ENCODE results near the gene PEX11G. TPM values are rescaled to one million over a fixed set of nuclear protein-coding genes. Genes with fewer than 3 reads are reported as not detected.
A peak's percentile ranks its signal among the peaks of the same experiment; 100 is the strongest.

The PEX11G gene
- total and polyA plus RNA-seq, 9 of the 15 experiments (the other 6 are each of a cell fraction or from before 2014, with no cell fraction given), result 0.07 to 3.2 (median 0.70) TPM; not detected in 1

DNA sequence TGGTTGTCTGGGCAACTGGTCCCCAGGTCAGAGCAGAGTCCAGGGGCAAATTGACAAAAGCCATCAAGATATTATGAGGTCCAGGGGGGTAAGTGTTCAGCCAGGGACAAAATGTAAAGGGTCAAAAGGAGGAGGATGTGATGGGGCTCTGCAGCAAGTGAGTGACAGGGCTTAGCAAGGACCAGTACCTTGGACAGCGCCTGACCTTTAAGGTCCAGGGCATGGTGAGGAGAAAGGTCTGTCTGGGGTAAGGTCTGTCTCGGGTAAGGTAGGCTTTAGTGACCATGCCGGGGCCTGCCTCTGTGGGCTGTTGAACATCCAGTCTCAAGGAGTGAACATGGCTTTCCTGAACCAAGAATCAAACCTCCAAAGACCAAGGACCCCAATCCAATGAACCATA, 20.8 kb upstream of the PEX11G start (continued):
- TF ChIP-seq RREB1 (CRISPR knock-in tag; IDR thresholded peaks at IDR 0.05) (0 out of 2 replicates have a peak, but pooled peaks have one; percentile 48), CSDE1 (IDR thresholded peaks at IDR 0.05) (no peak), MAZ (CRISPR knock-in tag; conservative IDR thresholded peaks at IDR 0.05 in 1 of 2, IDR thresholded peaks at IDR 0.05 in 1 of 2) (peak in 1 of 2 experiments; percentile 39; a peak in 1 of 4 replicates), RCOR1 (IDR thresholded peaks at IDR 0.05; ENCODE audit: borderline replicate concordance in 1 of 2, low read depth in 2 of 2, low read length in 2 of 2) (peak in 1 of 2 experiments; percentile 53; a peak in 1 of 4 replicates), MCM7 (IDR thresholded peaks at IDR 0.05) (no peak), NR2C2 (CRISPR knock-in tag; IDR thresholded peaks at IDR 0.05) (peak; percentile 31; the same call in 1 of the 2 replicates), NR2C2 (tag; IDR thresholded peaks at IDR 0.05) (no peak), ZC3H8 (IDR thresholded peaks at IDR 0.05) (no peak), ETV6 (IDR thresholded peaks at IDR 0.05; ENCODE audit: borderline replicate concordance in 1 of 2, low read depth in 2 of 2, low read length in 1 of 2) (no peak), ETV6 (CRISPR knock-in tag; IDR thresholded peaks at IDR 0.05; ENCODE audit: borderline replicate concordance) (peak; percentile 73; the same call in 1 of the 2 replicates), MIER1 (IDR thresholded peaks at IDR 0.05; ENCODE audit: low read depth) (peak; percentile 97), NCOA1 (IDR thresholded peaks at IDR 0.05; ENCODE audit: low read depth) (peak; percentile 60), CTBP1 (IDR thresholded peaks at IDR 0.05; ENCODE audit: borderline replicate concordance) (0 out of 2 replicates have a peak, but pooled peaks have one; percentile 22), ZNF766 (CRISPR knock-in tag; conservative IDR thresholded peaks at IDR 0.05) (peak; percentile 59; the same call in 1 of the 2 replicates), ILK (tag; IDR thresholded peaks at IDR 0.05; ENCODE audit: borderline replicate concordance, low read depth) (no peak), PRMT5 (CRISPR knock-in tag; IDR thresholded peaks at IDR 0.05) (peak; percentile 94), DMBX1 (CRISPR knock-in tag; IDR thresholded peaks at IDR 0.05; ENCODE audit: borderline replicate concordance) (peak; percentile 60; the same call in 1 of the 2 replicates), HDAC2 (IDR thresholded peaks at IDR 0.05) (0 out of 2 replicates have a peak, but pooled peaks have one; percentile 50)
- TF ChIP-seq, protein P1, sequence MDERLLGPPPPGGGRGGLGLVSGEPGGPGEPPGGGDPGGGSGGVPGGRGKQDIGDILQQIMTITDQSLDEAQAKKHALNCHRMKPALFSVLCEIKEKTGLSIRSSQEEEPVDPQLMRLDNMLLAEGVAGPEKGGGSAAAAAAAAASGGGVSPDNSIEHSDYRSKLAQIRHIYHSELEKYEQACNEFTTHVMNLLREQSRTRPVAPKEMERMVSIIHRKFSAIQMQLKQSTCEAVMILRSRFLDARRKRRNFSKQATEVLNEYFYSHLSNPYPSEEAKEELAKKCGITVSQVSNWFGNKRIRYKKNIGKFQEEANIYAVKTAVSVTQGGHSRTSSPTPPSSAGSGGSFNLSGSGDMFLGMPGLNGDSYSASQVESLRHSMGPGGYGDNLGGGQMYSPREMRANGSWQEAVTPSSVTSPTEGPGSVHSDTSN (CRISPR knock-in tag; IDR thresholded peaks at IDR 0.05; ENCODE audit: low read depth), result peak; percentile 63
- TF ChIP-seq, protein P1 (tag; conservative IDR thresholded peaks at IDR 0.05; ENCODE audit: low read depth), result peak; percentile 76
- TF ChIP-seq, protein P2, sequence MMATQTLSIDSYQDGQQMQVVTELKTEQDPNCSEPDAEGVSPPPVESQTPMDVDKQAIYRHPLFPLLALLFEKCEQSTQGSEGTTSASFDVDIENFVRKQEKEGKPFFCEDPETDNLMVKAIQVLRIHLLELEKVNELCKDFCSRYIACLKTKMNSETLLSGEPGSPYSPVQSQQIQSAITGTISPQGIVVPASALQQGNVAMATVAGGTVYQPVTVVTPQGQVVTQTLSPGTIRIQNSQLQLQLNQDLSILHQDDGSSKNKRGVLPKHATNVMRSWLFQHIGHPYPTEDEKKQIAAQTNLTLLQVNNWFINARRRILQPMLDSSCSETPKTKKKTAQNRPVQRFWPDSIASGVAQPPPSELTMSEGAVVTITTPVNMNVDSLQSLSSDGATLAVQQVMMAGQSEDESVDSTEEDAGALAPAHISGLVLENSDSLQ (IDR thresholded peaks at IDR 0.05), result peak; percentile 93

Data from K562 (cell line).